HG02798 (cell line): ENCODE data around the gene UBE2Z.

Experiments
- ATAC-seq: cut with Tn5 transposase; IDR thresholded peaks from one replicate; pipeline ENCODE4 v1.9.1; 2021; ENCODE audit warnings: mild to moderate bottlenecking; ENCODE audit not compliant: unreplicated experiment, poor library complexity

The UBE2Z gene

DNA sequence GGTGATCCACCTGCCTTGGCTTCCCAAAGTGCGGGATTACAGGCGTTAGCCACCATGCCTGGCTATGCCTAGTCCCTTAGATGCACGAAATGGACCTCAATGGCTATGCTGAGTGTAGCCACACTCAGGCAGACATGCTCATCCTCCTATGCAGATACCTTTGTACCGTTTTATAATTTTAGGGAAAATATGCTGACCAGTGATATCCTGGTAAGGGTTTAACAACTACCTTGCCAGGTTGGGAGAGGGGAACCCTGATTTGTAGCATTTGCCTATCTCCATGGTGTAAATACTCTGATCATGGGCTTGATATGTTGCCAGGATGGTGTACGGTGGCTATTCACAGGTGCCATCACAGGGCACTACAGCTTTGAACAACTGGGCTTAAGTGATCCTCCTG lies 43.4 kb downstream of the UBE2Z start:
- ATAC-seq: no peak

- no peak for ATAC-seq
These were observed 44.7 kb downstream of the UBE2Z start for GRCh38 chr17:48952904-48953303.

DNA sequence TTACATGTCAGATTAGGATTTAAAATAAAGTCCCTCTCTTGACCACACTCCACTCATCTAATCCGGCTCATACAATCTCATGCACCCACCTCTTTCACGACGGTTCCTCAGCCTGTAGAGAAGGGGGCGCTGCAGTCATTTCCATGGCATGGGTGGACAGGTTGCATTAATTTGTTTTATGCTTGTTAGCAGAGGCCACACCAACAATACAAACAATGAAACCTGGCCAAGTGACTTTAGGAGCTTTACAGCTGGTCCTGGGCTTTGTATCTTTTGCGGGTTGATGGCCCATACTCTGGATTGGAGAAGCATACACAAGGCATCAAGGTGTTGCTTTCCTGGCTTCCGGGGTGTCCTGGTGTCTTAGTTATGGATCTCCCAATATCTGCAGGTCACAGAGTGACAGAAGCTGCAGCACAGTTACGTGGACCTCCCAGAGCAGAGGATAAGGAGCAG lies 46.1 kb downstream of the UBE2Z start:
- no peak for ATAC-seq

DNA sequence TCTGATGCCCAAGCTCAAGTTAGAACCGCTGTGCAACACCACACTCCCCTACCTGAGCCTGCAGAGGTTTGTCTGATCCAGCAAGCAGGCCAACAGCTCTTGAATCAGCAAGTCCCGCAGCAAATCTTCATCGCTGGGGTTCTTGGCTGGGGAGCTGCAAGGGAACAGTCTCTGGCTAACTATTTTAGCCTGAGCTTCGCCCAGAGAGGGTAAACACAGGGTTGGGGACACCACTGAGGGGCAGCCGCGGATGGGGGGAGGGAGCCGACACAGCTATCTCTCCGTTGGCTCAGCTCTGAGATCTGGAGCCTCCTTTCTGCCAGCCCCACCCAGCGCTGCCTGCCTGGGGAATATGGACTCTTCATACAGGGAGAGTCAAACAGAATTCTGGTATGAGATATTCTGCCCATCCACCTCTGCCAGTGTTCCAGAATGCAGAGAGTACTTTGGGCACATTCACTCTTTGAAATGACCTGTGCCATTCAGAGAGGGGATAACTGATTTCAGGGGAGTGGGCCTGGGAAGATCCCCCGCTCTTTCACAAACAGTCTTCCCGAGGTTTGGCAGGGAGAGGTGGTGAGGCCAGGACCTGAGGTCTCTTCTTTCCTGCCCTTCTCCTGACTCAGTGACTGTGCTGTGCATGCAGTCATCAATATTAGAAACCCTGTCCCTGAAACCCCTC lies 52.8 kb downstream of the UBE2Z start:
- no peak for ATAC-seq

DNA sequence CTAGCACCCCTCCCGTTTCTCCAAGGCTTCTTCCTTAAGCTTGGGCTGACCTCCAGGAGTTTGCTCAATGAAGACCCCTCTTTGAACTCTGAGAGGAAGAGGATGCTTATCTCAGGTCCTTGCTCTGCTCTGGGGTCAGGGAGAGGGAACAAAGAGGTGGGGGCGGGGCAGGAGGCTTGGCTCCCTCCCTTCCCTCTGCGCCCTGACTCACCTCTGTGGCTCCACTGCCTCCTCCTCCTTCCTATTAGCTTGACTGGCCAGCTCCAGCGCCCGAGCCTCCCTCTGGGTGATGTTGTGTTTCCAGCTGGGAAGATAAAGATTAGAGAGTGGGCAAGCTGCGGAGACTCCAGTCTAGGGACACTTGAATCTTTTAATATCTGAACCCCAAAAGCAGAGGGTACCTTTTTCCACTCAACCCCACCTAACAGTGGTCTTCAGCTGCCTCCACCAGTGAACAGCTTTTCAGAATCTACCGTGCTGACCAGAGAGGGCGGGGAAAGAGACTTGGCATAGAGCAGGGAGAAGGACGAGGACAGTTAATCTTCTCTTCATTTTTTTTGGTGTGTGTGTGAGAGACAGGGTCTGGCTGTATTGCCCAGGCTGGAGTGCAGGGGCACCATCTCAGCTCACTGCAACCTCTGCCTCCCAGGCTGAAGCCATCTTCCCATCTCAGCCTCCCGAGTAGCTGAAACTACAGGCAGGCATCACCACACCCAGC lies 53.5 kb downstream of the UBE2Z start:
- no peak for ATAC-seq

DNA sequence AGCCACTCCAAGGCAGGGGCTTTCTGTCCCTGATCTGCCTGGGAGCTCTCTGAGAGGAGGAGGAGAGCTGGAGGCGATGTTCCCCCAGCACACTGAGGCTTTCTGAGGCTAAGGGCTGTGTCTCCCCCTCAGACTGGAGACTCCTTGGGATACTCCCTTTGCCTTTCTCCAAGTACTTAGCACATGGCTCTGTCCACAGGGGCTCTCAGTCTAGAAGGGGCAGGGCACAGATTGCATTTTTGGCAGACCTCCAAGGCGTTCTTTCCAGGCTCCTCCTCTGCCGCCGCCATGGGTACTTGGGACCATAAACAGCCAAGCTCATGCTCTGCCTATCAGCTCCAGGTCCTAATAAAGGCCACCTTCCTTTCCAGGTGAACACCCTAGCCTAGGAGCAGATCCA lies 62.0 kb downstream of the UBE2Z start:
- ATAC-seq: no peak

GRCh38 chr17:48970865-48971687 lies 62.9 kb downstream of the UBE2Z start:
- no peak for ATAC-seq

DNA sequence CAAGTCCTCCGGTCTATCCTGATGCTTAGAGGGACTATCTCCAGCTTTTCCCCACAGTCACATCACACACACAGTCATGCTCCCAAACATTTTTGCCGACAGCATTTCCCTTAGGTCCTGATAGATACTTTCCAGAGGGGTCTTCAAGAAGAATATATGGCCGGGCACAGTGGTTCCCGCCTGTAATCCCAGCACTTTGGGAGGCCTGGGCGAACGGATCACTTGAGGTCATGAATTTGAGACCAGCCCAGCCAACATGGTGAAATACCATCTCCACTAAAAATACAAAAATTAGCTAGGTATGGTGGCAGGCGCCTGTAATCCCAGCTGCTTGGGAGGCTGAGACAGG lies 64.5 kb downstream of the UBE2Z start:
- ATAC-seq: no peak

- ATAC-seq: no peak
These were observed 65.6 kb downstream of the UBE2Z start for GRCh38 chr17:48973806-48974205.
